Breast epithelium (tissue), 3 donors: ENCODE data around the gene C4orf36.

Experiments used
- POLR2AphosphoS5 ChIP-seq, 3 donors: sonication (generic); formaldehyde crosslinking; IDR thresholded peaks; one replicate each; pipeline ENCODE4 v1.6.1; 2017; ENCODE audit warnings: antibody characterized with exemption in 3 of 3
- TF ChIP-seq, protein P1 (sequence below), 3 donors: fragments of 450-650 bp; IDR thresholded peaks; one replicate each; pipeline ENCODE4 v1.5.1; 2016 to 2017; ENCODE audit warnings: antibody characterized with exemption in 3 of 3, mild to moderate bottlenecking in 3 of 3, moderate library complexity in 3 of 3

DNA sequence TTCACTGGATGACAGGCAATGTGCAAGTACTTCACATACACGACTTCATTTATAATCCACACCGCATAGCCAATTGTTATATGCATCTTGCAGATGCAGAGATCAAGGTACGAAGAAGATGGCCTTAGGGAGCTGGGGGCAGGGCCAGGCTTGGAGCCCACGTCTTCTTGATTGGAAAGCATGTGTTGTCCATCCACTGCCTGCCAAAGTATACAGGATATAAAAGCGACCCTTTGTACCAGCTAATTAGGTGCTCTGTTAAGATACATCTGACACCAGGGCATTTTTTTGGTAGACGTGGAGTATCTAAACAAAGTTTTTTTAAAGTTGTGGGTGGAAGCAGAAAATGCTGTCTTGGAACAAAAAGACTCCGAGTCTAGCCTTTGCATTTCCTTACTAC is 1.4 kb downstream of the C4orf36 start:
- TF ChIP-seq, protein P1, sequence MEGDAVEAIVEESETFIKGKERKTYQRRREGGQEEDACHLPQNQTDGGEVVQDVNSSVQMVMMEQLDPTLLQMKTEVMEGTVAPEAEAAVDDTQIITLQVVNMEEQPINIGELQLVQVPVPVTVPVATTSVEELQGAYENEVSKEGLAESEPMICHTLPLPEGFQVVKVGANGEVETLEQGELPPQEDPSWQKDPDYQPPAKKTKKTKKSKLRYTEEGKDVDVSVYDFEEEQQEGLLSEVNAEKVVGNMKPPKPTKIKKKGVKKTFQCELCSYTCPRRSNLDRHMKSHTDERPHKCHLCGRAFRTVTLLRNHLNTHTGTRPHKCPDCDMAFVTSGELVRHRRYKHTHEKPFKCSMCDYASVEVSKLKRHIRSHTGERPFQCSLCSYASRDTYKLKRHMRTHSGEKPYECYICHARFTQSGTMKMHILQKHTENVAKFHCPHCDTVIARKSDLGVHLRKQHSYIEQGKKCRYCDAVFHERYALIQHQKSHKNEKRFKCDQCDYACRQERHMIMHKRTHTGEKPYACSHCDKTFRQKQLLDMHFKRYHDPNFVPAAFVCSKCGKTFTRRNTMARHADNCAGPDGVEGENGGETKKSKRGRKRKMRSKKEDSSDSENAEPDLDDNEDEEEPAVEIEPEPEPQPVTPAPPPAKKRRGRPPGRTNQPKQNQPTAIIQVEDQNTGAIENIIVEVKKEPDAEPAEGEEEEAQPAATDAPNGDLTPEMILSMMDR (IDR thresholded peaks at IDR 0.05), result no peak
- peak in 1 of 3 donors; percentile 26 for TF ChIP-seq POLR2AphosphoS5 (IDR thresholded peaks at IDR 0.05)
